ENCODE data around the gene GOLGA3. TPM values are rescaled to one million over a fixed set of nuclear protein-coding genes. Genes with fewer than 3 reads are reported as not detected.
"Not testable (repeated sequence)": the region's sequence is repeated elsewhere in the genome, so short reads cannot be mapped to it uniquely, and the experiment has no call there.

The GOLGA3 gene
- total RNA-seq, 4 donors from 2014 or later: 69.8 to 117 (median 97.7) TPM

- peaks cover 0 to 18% (median 0%) of the 10 kb centered on the region in 3 donors for H3K36me3 ChIP-seq
- 0 to 2% methylated on average over 33 to 44 of the region's 89 CpGs for WGBS, 2 donors
- H3K4me3 ChIP-seq: peak overlapping the region; percentile 46 to 100 (median 82)
- H3K27ac ChIP-seq: peak overlapping the region; percentile 52 to 96 (median 95)
- H3K27me3 ChIP-seq: no peaks in the 10 kb centered on the region
- DNase-seq (ENCODE audit: low spot score in 2 of 2): peak; percentile 59 to 60
- no peaks in the 10 kb centered on the region for H3K9me3 ChIP-seq
- TF ChIP-seq CTCF (IDR thresholded peaks at IDR 0.05): peak; percentile 18 to 55 (median 33)
- TF ChIP-seq POLR2A (IDR thresholded peaks at IDR 0.05): peak; percentile 41 to 47
- TF ChIP-seq EP300 (IDR thresholded peaks at IDR 0.05): peak in 1 of 2 donors; percentile 75
- peaks cover 0 to 31% (median 17%) of the 10 kb centered on the region in 4 donors for H3K4me1 ChIP-seq
Observed at GRCh38 chr12:132761921-132762583, 66.6 kb downstream of the GOLGA3 start.

- peak in 1 of 2 donors; percentile 6 for TF ChIP-seq POLR2A (IDR thresholded peaks at IDR 0.05)
- no peak for TF ChIP-seq EP300 (IDR thresholded peaks at IDR 0.05)
- Histone ChIP-seq H3K4me3 (peak within 1 kb of the TSS; percentile 86 to 100 (median 90)), H3K27ac (peak within 1 kb of the TSS; percentile 55 to 96 (median 95)), H3K27me3 (no peaks in the 10 kb centered on the region), H3K4me1 (peaks cover 0 to 31% (median 17%) of the 10 kb centered on the region in 4 donors), H3K36me3 (peaks cover 0 to 24% (median 0%) of the 10 kb centered on the region in 3 donors), H3K9me3 (no peaks in the 10 kb centered on the region)
- WGBS, 2 donors: 1% methylated on average over 33 to 42 of the region's 97 CpGs
- peak in 1 of 2 donors; percentile 17 for DNase-seq (ENCODE audit: low spot score in 2 of 2)
Observed at GRCh38 chr12:132761032-132761920, 67.4 kb downstream of the GOLGA3 start, which contains the start of gene ANKLE2. Gene ANKLE2 (minus strand): TSS chr12:132761832. CDS start chr12:132761798, 34 bp downstream.

- Histone ChIP-seq H3K9me3 (no peaks in the 10 kb centered on the region), H3K4me3 (no peak overlapping the region), H3K27me3 (no peaks in the 10 kb centered on the region), H3K36me3 (peaks cover 2 to 43% (median 3%) of the 10 kb centered on the region in 3 donors), H3K4me1 (peaks cover 0 to 31% (median 17%) of the 10 kb centered on the region in 4 donors), H3K27ac (no peak overlapping the region)
- WGBS, 2 donors: 93 to 95% methylated on average over 8 of the region's 8 CpGs
- DNase-seq (ENCODE audit: low spot score in 2 of 2): no peak
- TF ChIP-seq EP300 (IDR thresholded peaks at IDR 0.05) (no peak), POLR2A (IDR thresholded peaks at IDR 0.05) (no peak), CTCF (IDR thresholded peaks at IDR 0.05) (no peak)
Observed at GRCh38 chr12:132759359-132759758, 69.3 kb downstream of the GOLGA3 start.

- H3K27me3 ChIP-seq; H3K9me3 ChIP-seq; H3K4me3 ChIP-seq; H3K27ac ChIP-seq; DNase-seq (ENCODE audit: low spot score in 2 of 2): not testable (repeated sequence)
- H3K36me3 ChIP-seq: peaks cover 3 to 49% (median 6%) of the 10 kb centered on the region in 3 donors
- WGBS, 2 donors: 87 to 92% methylated on average over 10 to 24 of the region's 28 CpGs
- H3K4me1 ChIP-seq: peaks cover 0 to 31% (median 17%) of the 10 kb centered on the region in 4 donors
Observed at GRCh38 chr12:132758825-132759224, 69.8 kb downstream of the GOLGA3 start.

GRCh38 chr12:132754160-132754932 is 74.3 kb downstream of the GOLGA3 start:
- Histone ChIP-seq H3K27me3 (no peaks in the 10 kb centered on the region), H3K36me3 (peaks cover 6 to 92% (median 17%) of the 10 kb centered on the region in 3 donors), H3K4me3 (no peak overlapping the region), H3K4me1 (peaks cover 0 to 3% (median 1%) of the 10 kb centered on the region in 4 donors), H3K27ac (no peak overlapping the region), H3K9me3 (no peaks in the 10 kb centered on the region)
- no peak for TF ChIP-seq EP300 (IDR thresholded peaks at IDR 0.05)
- WGBS, 2 donors: 81 to 85% methylated on average over 14 of the region's 14 CpGs
- no peak for DNase-seq (ENCODE audit: low spot score in 2 of 2)

GRCh38 chr12:132753670-132754069 is 75.0 kb downstream of the GOLGA3 start:
- 95 to 98% methylated on average over 7 of the region's 7 CpGs for WGBS, 2 donors
- DNase-seq (ENCODE audit: low spot score in 2 of 2); H3K4me3 ChIP-seq; H3K9me3 ChIP-seq; H3K27ac ChIP-seq; H3K27me3 ChIP-seq; H3K4me1 ChIP-seq: not testable (repeated sequence)
- H3K36me3 ChIP-seq: peaks cover 6 to 94% (median 23%) of the 10 kb centered on the region in 3 donors
